H1 (cell line): Measurements from ENCODE around the gene PRSS12. TPM values are rescaled to one million over a fixed set of nuclear protein-coding genes. Genes with fewer than 3 reads are reported as not detected.
"Not testable (repeated sequence)": the region's sequence is repeated elsewhere in the genome, so short reads cannot be mapped to it uniquely, and the experiment has no call there.

Experiments used
- CTCF ChIA-PET: fragments of 300-600 bp; sonication (Branson Sonifier 250); formaldehyde crosslinking; loops from one replicate; lab custom pipeline; 2021; ENCODE audit not compliant: partially characterized antibody; lab: Charles Lee
- POLR2A ChIA-PET: fragments of 300-600 bp; sonication (Branson Sonifier 250); formaldehyde crosslinking; loops from one replicate; lab custom pipeline; 2021; ENCODE audit warnings: inconsistent platforms; ENCODE audit not compliant: partially characterized antibody; lab: Charles Lee
- DNase-seq, 2 experiments: peaks; one replicate each; pipeline versions ENCODE4 v3.0.0 to v3.0.0-alpha.2; 2010 to 2022; ENCODE audit warnings: low spot score in 2 of 2, low read depth in 1 of 2, mixed read lengths in 1 of 2
- FAIRE-seq: peaks from 2 replicates; lab custom pipeline; 2011; peaks lifted over from hg19 to GRCh38; lab: Jason Lieb, UNC
- H2AFZ ChIP-seq: 2 replicates; pipeline ENCODE4 v1.8.1; 2012; ENCODE audit warnings: low read length, inconsistent platforms
- H2AK5ac ChIP-seq: 2 replicates; pipeline ENCODE4 v1.6.1; 2013; ENCODE audit warnings: low read depth, low read length
- H2BK120ac ChIP-seq: replicated peaks from 2 replicates; pipeline ENCODE3; 2013; ENCODE audit warnings: low read depth, low read length, inconsistent platforms
- H2BK12ac ChIP-seq: 2 replicates; pipeline ENCODE4 v1.6.1; 2013; ENCODE audit warnings: low read depth, low read length
- H2BK15ac ChIP-seq: 2 replicates; pipeline ENCODE4 v1.6.1; 2013; ENCODE audit warnings: low read length
- H2BK20ac ChIP-seq: 2 replicates; pipeline ENCODE4 v1.6.1; 2013; ENCODE audit warnings: low read length
- H2BK5ac ChIP-seq: 2 replicates; pipeline ENCODE4 v1.6.1; 2013; ENCODE audit warnings: low read depth, low read length
- H3K14ac ChIP-seq: 2 replicates; pipeline ENCODE4 v1.6.1; 2013; ENCODE audit warnings: inconsistent platforms; ENCODE audit not compliant: insufficient read length
- H3K18ac ChIP-seq: 2 replicates; pipeline ENCODE4 v1.6.1; 2013; ENCODE audit warnings: low read length; ENCODE audit errors: extremely low read depth
- H3K23ac ChIP-seq: 2 replicates; pipeline ENCODE4 v1.6.1; 2013; ENCODE audit warnings: inconsistent platforms; ENCODE audit not compliant: insufficient read length
- H3K23me2 ChIP-seq: 2 replicates; pipeline ENCODE4 v1.6.1; 2013; ENCODE audit warnings: low read depth, low read length
- H3K27ac ChIP-seq: 2 replicates; pipeline ENCODE4 v1.6.1; 2011; ENCODE audit warnings: low read depth, low read length, inconsistent platforms
- H3K27me3 ChIP-seq, 4 experiments: replicated peaks in 1 of 4; 1 replicate in 1 of 4; 2 replicates in 3 of 4; pipeline versions ENCODE4 v1.6.1 to v1.8.1; 2011 to 2013; ENCODE audit warnings: low read length in 3 of 4, mild to moderate bottlenecking in 3 of 4, inconsistent platforms in 2 of 4, mixed read lengths in 2 of 4, moderate library complexity in 1 of 4; ENCODE audit not compliant: control insufficient read depth in 3 of 4, insufficient read depth in 3 of 4; ENCODE audit errors: extremely low read depth in 1 of 4
- H3K36me3 ChIP-seq, 4 experiments: 2 replicates each; pipeline versions ENCODE4 v1.6.1 to v1.8.1; 2011 to 2013; ENCODE audit warnings: mild to moderate bottlenecking in 4 of 4, low read length in 3 of 4, moderate library complexity in 2 of 4, control low read depth in 1 of 4, inconsistent platforms in 1 of 4; ENCODE audit not compliant: insufficient read depth in 4 of 4, control insufficient read depth in 2 of 4
- H3K4ac ChIP-seq: replicated peaks from 2 replicates; pipeline ENCODE3; 2013; ENCODE audit warnings: low read length, low read depth, mixed read lengths, inconsistent platforms; ENCODE audit not compliant: insufficient read length
- H3K4me1 ChIP-seq, 4 experiments: replicated peaks in 1 of 4; 1 replicate in 1 of 4; 2 replicates in 3 of 4; pipeline versions ENCODE4 v1.6.1 to v1.8.1; 2011 to 2013; ENCODE audit warnings: low read length in 3 of 4, inconsistent platforms in 2 of 4, mixed read lengths in 1 of 4; ENCODE audit not compliant: insufficient read depth in 4 of 4, control insufficient read depth in 3 of 4
- H3K4me2 ChIP-seq, 2 experiments: 2 replicates each; pipeline versions ENCODE4 v1.6.1 to v1.8.1; 2011 to 2013; ENCODE audit warnings: low read depth in 2 of 2, low read length in 2 of 2, control low read depth in 1 of 2, inconsistent platforms in 1 of 2, mild to moderate bottlenecking in 1 of 2; ENCODE audit not compliant: insufficient read depth in 1 of 2
- H3K4me3 ChIP-seq, 4 experiments: fragments of 200-600, 300-600 bp in 1 of 4; sonication (generic), shearing (Covaris generic), sonication (Bioruptor Twin) in 1 of 4; 2 replicates each; pipeline versions ENCODE4 v1.5.1 to v1.8.1; 2011 to 2016; ENCODE audit warnings: low read length in 4 of 4, low read depth in 3 of 4, control low read depth in 2 of 4, inconsistent platforms in 2 of 4, mild to moderate bottlenecking in 2 of 4, mixed read lengths in 1 of 4, moderate library complexity in 1 of 4; ENCODE audit not compliant: insufficient read depth in 2 of 4; ENCODE audit errors: extremely low read depth in 1 of 4
- H3K56ac ChIP-seq: replicated peaks from 2 replicates; pipeline ENCODE3; 2013; ENCODE audit warnings: low read depth, mild to moderate bottlenecking, mixed read lengths, low read length, inconsistent platforms; ENCODE audit not compliant: insufficient read length
- H3K79me1 ChIP-seq: 2 replicates; pipeline ENCODE4 v1.6.1; 2013; ENCODE audit warnings: low read depth, low read length, control low read depth
- H3K79me2 ChIP-seq, 2 experiments: 2 replicates each; pipeline versions ENCODE4 v1.6.1 to v1.8.1; 2012 to 2013; ENCODE audit warnings: low read length in 2 of 2, mild to moderate bottlenecking in 2 of 2, inconsistent platforms in 1 of 2; ENCODE audit not compliant: insufficient read depth in 2 of 2, control insufficient read depth in 1 of 2
- H3K9ac ChIP-seq, 4 experiments: replicated peaks in 1 of 4; 1 replicate in 1 of 4; 2 replicates in 3 of 4; pipeline versions ENCODE4 v1.6.1 to v1.8.1; 2011 to 2013; ENCODE audit warnings: low read depth in 3 of 4, low read length in 3 of 4, control low read depth in 2 of 4, mild to moderate bottlenecking in 2 of 4, moderate library complexity in 2 of 4, inconsistent platforms in 1 of 4; ENCODE audit errors: extremely low read depth in 1 of 4
- H3K9me3 ChIP-seq, 2 experiments: 2 replicates each; pipeline versions ENCODE4 v1.6.1 to v1.8.1; 2012 to 2013; ENCODE audit warnings: mild to moderate bottlenecking in 2 of 2, moderate library complexity in 2 of 2, control low read depth in 1 of 2, inconsistent platforms in 1 of 2, low read depth in 1 of 2, low read length in 1 of 2, mixed read lengths in 1 of 2; ENCODE audit not compliant: insufficient read depth in 2 of 2
- H4K20me1 ChIP-seq, 2 experiments: replicated peaks in 1 of 2; 2 replicates each; pipeline versions ENCODE3 to v1.8.1; 2011 to 2013; ENCODE audit warnings: inconsistent platforms in 2 of 2, low read length in 2 of 2, mild to moderate bottlenecking in 1 of 2; ENCODE audit not compliant: insufficient read depth in 2 of 2, control insufficient read depth in 1 of 2
- H4K5ac ChIP-seq: 2 replicates; pipeline ENCODE4 v1.6.1; 2013; ENCODE audit warnings: low read length, low read depth, mixed read lengths, inconsistent platforms; ENCODE audit not compliant: insufficient read length
- H4K8ac ChIP-seq: 2 replicates; pipeline ENCODE4 v1.8.0; 2013; ENCODE audit warnings: mild to moderate bottlenecking, moderate library complexity, low read length, inconsistent platforms; ENCODE audit not compliant: insufficient read depth; ENCODE audit errors: extremely low read depth
- H4K91ac ChIP-seq: replicated peaks from 2 replicates; pipeline ENCODE3; 2013; ENCODE audit warnings: low read length, mixed read lengths, inconsistent platforms; ENCODE audit not compliant: insufficient read length
- BACH1 ChIP-seq: IDR thresholded peaks from 2 replicates; pipeline ENCODE4 v1.6.1; 2012; ENCODE audit warnings: low read length, improper control_type of control experiment
- BCL11A ChIP-seq, 2 experiments: IDR thresholded peaks; one replicate each; pipeline ENCODE4 v1.6.1; 2011; ENCODE audit warnings: low read depth in 2 of 2, low read length in 2 of 2, mild to moderate bottlenecking in 2 of 2
- CHD2 ChIP-seq: IDR thresholded peaks from 2 replicates; pipeline ENCODE4 v1.6.1; 2012; ENCODE audit warnings: low read length, improper control_type of control experiment
- GABPA ChIP-seq: IDR thresholded peaks from 2 replicates; pipeline ENCODE4 v1.6.1; 2011; ENCODE audit warnings: mild to moderate bottlenecking, low read length, moderate library complexity, borderline replicate concordance; ENCODE audit not compliant: insufficient read depth
- NANOG ChIP-seq: IDR thresholded peaks from 2 replicates; pipeline ENCODE4 v1.6.1; 2011; ENCODE audit warnings: low read length, low read depth, mild to moderate bottlenecking, inconsistent platforms; ENCODE audit not compliant: insufficient read depth, poor library complexity, severe bottlenecking
- POLR2AphosphoS5 ChIP-seq: IDR thresholded peaks from 2 replicates; pipeline ENCODE4 v1.6.1; 2011; ENCODE audit warnings: low read depth, low read length
- TAF7 ChIP-seq: optimal IDR thresholded peaks from 2 replicates; pipeline ENCODE3; 2011; ENCODE audit warnings: low read depth, mild to moderate bottlenecking, inconsistent platforms, low read length, moderate library complexity, borderline replicate concordance
- TCF12 ChIP-seq: IDR thresholded peaks from 2 replicates; pipeline ENCODE4 v1.6.1; 2011; ENCODE audit warnings: low read depth, mild to moderate bottlenecking, low read length
- WGBS, 2 experiments: shearing (Covaris generic) in 1 of 2; methylation state at CpG; one replicate each; pipeline versions ENCODE4 v1.1.6 to v1.1.7; 2013 to 2015; ENCODE audit warnings: low lambda C conversion rate in 2 of 2, mixed read lengths in 2 of 2, inconsistent platforms in 1 of 2, low coverage in 1 of 2, missing lambda C conversion rate in 1 of 2; ENCODE audit not compliant: insufficient replicate concordance in 2 of 2, insufficient coverage in 1 of 2, insufficient read length in 1 of 2; ENCODE audit errors: extremely low coverage in 1 of 2, missing lambda C conversion rate in 1 of 2; 5-methylcytosine and 5-hydroxymethylcytosine counted together
- polyA plus RNA-seq, 7 experiments: library from polyadenylated mRNA; depleted of rRNA in 3 of 7; stranded (reverse) in 5 of 7; unstranded in 2 of 7; fragments of >200 nt in 5 of 7; fragments of 200-250 nt in 2 of 7; gene quantifications; 1 replicate in 5 of 7; 2 replicates in 1 of 7; 4 replicates in 1 of 7; pipeline versions ENCODE4 v1.2.1 to v1.2.3, GENCODE V29; 2011 to 2013; ENCODE audit warnings: missing spikeins in 2 of 7, mixed read lengths in 2 of 7
- total RNA-seq: library from RNA; stranded (reverse); fragmentation: NEBNext Ultra II Directional; extraction: Animal tissue kit (Norgen Biotek cat#: 25700); gene quantifications from 2 replicates; pipeline ENCODE4 v1.2.1, GENCODE V29; 2021
- TF ChIP-seq, protein P1 (sequence below): IDR thresholded peaks from 2 replicates; pipeline ENCODE4 v1.6.1; 2012; ENCODE audit warnings: low read length, inconsistent platforms

Gene PRSS12
- total and polyA plus RNA-seq, 2 of the 8 experiments (the other 6 are each of a cell fraction or from before 2014, with no cell fraction given): 2.6 to 9.3 TPM

DNA sequence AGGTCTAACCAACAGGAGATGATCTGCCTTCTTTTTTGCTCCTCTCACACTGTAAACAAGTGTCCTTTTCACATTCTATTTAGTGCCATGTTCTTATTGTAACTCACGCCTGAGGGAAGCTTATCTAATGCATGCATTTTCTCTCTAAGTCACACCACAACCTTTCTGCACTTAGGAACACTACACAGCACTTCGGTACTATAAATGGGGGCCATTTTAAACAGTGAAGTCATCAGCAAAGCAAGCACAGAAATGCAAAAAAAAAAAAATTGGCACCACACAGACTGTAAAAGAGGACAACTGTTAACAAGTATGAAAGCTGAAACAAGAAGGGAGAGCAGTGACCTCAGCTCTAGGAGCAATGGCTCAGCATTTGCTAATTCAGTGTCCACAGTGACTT lies 45.2 kb downstream of the PRSS12 start (continued):
- TF ChIP-seq BACH1: no peak
- no peak for TF ChIP-seq BCL11A (IDR thresholded peaks at IDR 0.05; ENCODE audit: low read depth in 2 of 2, low read length in 2 of 2)
- no peak for TF ChIP-seq CHD2
- no peak for TF ChIP-seq POLR2AphosphoS5
- no peak for TF ChIP-seq TAF7
- TF ChIP-seq GABPA: no peak
- no peak for TF ChIP-seq TCF12
- TF ChIP-seq, protein P1, sequence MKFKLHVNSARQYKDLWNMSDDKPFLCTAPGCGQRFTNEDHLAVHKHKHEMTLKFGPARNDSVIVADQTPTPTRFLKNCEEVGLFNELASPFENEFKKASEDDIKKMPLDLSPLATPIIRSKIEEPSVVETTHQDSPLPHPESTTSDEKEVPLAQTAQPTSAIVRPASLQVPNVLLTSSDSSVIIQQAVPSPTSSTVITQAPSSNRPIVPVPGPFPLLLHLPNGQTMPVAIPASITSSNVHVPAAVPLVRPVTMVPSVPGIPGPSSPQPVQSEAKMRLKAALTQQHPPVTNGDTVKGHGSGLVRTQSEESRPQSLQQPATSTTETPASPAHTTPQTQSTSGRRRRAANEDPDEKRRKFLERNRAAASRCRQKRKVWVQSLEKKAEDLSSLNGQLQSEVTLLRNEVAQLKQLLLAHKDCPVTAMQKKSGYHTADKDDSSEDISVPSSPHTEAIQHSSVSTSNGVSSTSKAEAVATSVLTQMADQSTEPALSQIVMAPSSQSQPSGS: no peak
- no peak for TF ChIP-seq NANOG

GRCh38 chr4:118299619-118300018 lies 53.2 kb downstream of the PRSS12 start:
- H2BK5ac ChIP-seq, H2AK5ac ChIP-seq, H4K91ac ChIP-seq, CTCF ChIA-PET, H3K18ac ChIP-seq, H2BK12ac ChIP-seq, H3K79me2 ChIP-seq, H3K14ac ChIP-seq, H3K27ac ChIP-seq, DNase-seq, H3K27me3 ChIP-seq, H3K4me1 ChIP-seq, H3K4ac ChIP-seq, H3K4me3 ChIP-seq, H2BK15ac ChIP-seq, H3K9me3 ChIP-seq, H4K8ac ChIP-seq, H3K23me2 ChIP-seq, H3K36me3 ChIP-seq, H4K20me1 ChIP-seq, H3K56ac ChIP-seq, H3K4me2 ChIP-seq, H2AFZ ChIP-seq, H4K5ac ChIP-seq, H2BK20ac ChIP-seq, H3K23ac ChIP-seq, FAIRE-seq, H3K79me1 ChIP-seq, H2BK120ac ChIP-seq, H3K9ac ChIP-seq: not testable (repeated sequence)
- 93% methylated on average over 6 of the region's 6 CpGs; no CpG with 5 or more reads in 1 of the 2 experiments for WGBS, 2 experiments
- POLR2A ChIA-PET: interaction anchor here (1.1 kb wide), 1 partner anchor 53 kb away, joined by 4 read pairs; no protein-coding TSS in a partner anchor
